Lung (tissue), 12 donors: ENCODE data around the gene FCER1G. TPM values are rescaled to one million over a fixed set of nuclear protein-coding genes. Genes with fewer than 3 reads are reported as not detected.

Experiments
- ATAC-seq: fragments of 200-7000 bp; cut with Tn5 transposase; one replicate; pipeline ENCODE4 v1.9.1; 2020; ENCODE audit warnings: moderate number of reproducible peaks; ENCODE audit not compliant: insufficient read depth, low FRiP score
- DNase-seq, 3 donors: peaks; one replicate each; pipeline ENCODE4 v3.0.0-alpha.2; 2013 to 2017
- H3K27ac ChIP-seq, 2 donors: one replicate each; pipeline ENCODE4 v1.5.1; 2013; ENCODE audit warnings: mild to moderate bottlenecking in 2 of 2, moderate library complexity in 2 of 2, control low read depth in 1 of 2, inconsistent platforms in 1 of 2, low read depth in 1 of 2, low read length in 1 of 2
- H3K27me3 ChIP-seq, 3 donors: one replicate each; pipeline ENCODE4 v1.5.1; 2013; ENCODE audit warnings: low read length in 2 of 3; ENCODE audit not compliant: control insufficient read depth in 3 of 3, insufficient read depth in 3 of 3
- H3K36me3 ChIP-seq, 4 donors: one replicate each; pipeline ENCODE4 v1.5.1; 2013; ENCODE audit warnings: low read length in 4 of 4, mild to moderate bottlenecking in 1 of 4, moderate library complexity in 1 of 4; ENCODE audit not compliant: control insufficient read depth in 4 of 4, insufficient read depth in 4 of 4
- H3K4me1 ChIP-seq, 5 donors: one replicate each; pipeline ENCODE4 v1.5.1; 2013; ENCODE audit warnings: low read length in 5 of 5, mild to moderate bottlenecking in 2 of 5, moderate library complexity in 1 of 5; ENCODE audit not compliant: control insufficient read depth in 5 of 5, insufficient read depth in 5 of 5
- H3K4me3 ChIP-seq: one replicate; pipeline ENCODE4 v1.5.1; 2013; ENCODE audit warnings: mild to moderate bottlenecking, control low read depth, moderate library complexity
- H3K9ac ChIP-seq, 2 donors: one replicate each; pipeline ENCODE4 v1.5.1; 2013; ENCODE audit warnings: low read length in 2 of 2, control low read depth in 1 of 2; ENCODE audit not compliant: insufficient read depth in 1 of 2
- H3K9me3 ChIP-seq, 4 donors: one replicate each; pipeline ENCODE4 v1.5.1; 2013; ENCODE audit warnings: low read length in 3 of 4, mild to moderate bottlenecking in 1 of 4, moderate library complexity in 1 of 4; ENCODE audit not compliant: control insufficient read depth in 4 of 4, insufficient read depth in 3 of 4
- WGBS, 2 donors: extraction: QIAGEN DNeasy Blood & Tissue Kit; methylation state at CpG; one replicate each; pipeline ENCODE4 v1.1.7; 2013; 5-methylcytosine and 5-hydroxymethylcytosine counted together
- polyA plus RNA-seq, 2 donors: library from polyadenylated mRNA; stranded (reverse); fragments of 200-250 nt; gene quantifications; one replicate each; pipeline ENCODE4 v1.2.1, GENCODE V29; 2013
- total RNA-seq, 2 donors: library from RNA; depleted of rRNA in 1 of 2; stranded (reverse); fragments of >200 nt in 1 of 2; gene quantifications; one replicate each; pipeline ENCODE4 v1.2.1, GENCODE V29; 2014 to 2021
- TF ChIP-seq, protein P1 (sequence below): IDR thresholded peaks from 2 replicates; pipeline ENCODE4 v1.5.1; 2012; ENCODE audit warnings: mild to moderate bottlenecking; ENCODE audit errors: control extremely low read depth, extremely low read depth
- donor health status: control.
- donor health status: control.
- donor health status: Bipolar disorder and iron deficiency.
- donor health status: healthy.
- donor health status: DM: yes; HTN: yes; CAD: no.

The FCER1G gene
- total and polyA plus RNA-seq, 4 donors: 41.6 to 1,998 (median 222) TPM

DNA sequence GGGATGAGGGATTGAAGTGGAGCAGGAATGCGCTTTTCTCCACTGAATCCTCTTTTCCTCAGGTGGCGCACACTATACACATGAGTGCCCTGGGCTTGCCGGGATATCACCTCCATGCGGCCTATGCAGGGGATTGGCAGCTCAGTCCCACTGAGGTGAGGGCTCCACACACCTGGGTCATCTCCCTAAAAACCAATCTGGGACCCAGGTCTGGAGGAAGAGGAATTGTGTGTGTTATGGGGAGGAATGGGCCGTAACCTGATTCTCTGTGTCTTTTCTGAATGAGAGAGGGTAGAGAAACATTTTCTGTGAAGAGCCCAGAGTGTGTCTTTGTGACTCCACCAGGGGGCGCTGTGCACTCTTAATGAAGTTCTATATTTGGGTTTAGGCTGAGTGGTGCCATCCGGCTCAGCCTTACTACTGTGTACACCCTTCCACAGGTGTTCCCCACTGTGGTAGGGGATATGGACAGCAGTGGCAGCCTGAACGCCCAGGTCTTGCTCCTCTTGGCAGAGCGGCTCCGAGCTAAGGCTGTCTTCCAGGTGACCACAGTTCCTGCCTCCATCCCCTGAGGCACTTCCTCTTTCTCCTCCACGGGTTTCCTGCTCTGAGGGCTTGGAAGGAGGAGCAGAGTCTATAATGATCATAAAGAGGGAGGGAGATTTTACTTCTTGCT, 12.2 kb downstream of the FCER1G start:
- peak overlapping the region in 1 of 2 donors; percentile 17 for H3K27ac ChIP-seq
- H3K36me3 ChIP-seq: peaks cover 11 to 24% (median 13%) of the 10 kb centered on the region in 4 donors
- DNase-seq (peak; percentile 74 to 79 (median 78)), ATAC-seq (peak; percentile 56)
- no peaks in the 10 kb centered on the region for H3K9me3 ChIP-seq
- H3K27me3 ChIP-seq: no peaks in the 10 kb centered on the region
- TF ChIP-seq, protein P1, sequence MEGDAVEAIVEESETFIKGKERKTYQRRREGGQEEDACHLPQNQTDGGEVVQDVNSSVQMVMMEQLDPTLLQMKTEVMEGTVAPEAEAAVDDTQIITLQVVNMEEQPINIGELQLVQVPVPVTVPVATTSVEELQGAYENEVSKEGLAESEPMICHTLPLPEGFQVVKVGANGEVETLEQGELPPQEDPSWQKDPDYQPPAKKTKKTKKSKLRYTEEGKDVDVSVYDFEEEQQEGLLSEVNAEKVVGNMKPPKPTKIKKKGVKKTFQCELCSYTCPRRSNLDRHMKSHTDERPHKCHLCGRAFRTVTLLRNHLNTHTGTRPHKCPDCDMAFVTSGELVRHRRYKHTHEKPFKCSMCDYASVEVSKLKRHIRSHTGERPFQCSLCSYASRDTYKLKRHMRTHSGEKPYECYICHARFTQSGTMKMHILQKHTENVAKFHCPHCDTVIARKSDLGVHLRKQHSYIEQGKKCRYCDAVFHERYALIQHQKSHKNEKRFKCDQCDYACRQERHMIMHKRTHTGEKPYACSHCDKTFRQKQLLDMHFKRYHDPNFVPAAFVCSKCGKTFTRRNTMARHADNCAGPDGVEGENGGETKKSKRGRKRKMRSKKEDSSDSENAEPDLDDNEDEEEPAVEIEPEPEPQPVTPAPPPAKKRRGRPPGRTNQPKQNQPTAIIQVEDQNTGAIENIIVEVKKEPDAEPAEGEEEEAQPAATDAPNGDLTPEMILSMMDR: peak; percentile 80
- H3K4me3 ChIP-seq: no peak overlapping the region
- H3K9ac ChIP-seq: no peak overlapping the region
- WGBS, 2 donors: 33 to 39% methylated on average over 11 of the region's 11 CpGs
- H3K4me1 ChIP-seq: peaks cover 0 to 18% (median 3%) of the 10 kb centered on the region in 5 donors

DNA sequence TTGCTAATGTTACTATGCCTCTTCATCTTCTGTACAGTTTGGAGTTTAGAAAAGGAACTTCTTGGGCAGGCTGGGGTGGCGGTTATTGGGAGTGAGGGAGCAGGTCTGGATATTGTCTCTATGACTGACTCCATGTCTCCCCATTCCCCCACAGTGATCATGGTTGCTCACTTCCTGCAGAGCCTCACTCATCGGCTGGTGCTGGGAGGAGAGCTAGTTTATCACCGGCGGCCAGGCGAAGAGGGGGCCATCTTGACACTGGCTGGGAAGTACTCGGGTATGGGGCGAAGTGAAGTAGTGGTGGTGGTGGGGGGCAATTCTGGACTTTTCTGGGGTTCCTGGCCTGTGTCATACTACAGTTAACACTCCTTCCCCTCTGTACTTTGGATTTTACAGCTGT, 12.9 kb downstream of the FCER1G start:
- Histone ChIP-seq H3K36me3 (peaks cover 11 to 24% (median 13%) of the 10 kb centered on the region in 4 donors), H3K9me3 (no peaks in the 10 kb centered on the region), H3K27ac (no peak overlapping the region), H3K4me1 (peaks cover 0 to 18% (median 3%) of the 10 kb centered on the region in 5 donors), H3K27me3 (no peaks in the 10 kb centered on the region), H3K9ac (no peak overlapping the region), H3K4me3 (no peak overlapping the region)
- DNase-seq (no peak), ATAC-seq (no peak)
- WGBS, 2 donors: 70 to 85% methylated on average over 7 of the region's 7 CpGs
- TF ChIP-seq, protein P1: no peak

DNA sequence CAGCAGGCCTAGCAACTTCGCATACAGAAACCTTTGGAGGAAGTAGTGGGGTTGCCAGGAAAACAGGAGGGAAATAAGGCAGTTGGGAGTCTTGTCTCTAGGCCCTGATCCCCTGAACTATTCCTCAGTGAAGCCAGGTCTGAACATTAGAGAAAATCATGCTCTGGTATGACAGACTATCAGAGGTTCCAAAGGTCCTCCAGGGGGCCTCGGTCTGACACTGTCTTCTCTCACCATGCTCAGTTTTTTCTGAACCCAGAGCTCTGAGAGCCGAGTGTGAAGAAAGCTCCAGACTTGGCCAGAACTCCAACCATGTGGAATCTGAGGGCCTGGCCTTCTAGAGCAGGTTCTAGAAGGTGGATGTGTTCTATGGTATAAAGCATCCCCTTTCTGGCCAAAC, 14.8 kb downstream of the FCER1G start:
- H3K36me3 ChIP-seq: peaks cover 11 to 24% (median 13%) of the 10 kb centered on the region in 4 donors
- DNase-seq: no peak
- H3K9me3 ChIP-seq: no peaks in the 10 kb centered on the region
- ATAC-seq: no peak
- peaks cover 0 to 18% (median 3%) of the 10 kb centered on the region in 5 donors for H3K4me1 ChIP-seq
- H3K4me3 ChIP-seq: no peak overlapping the region
- H3K27ac ChIP-seq: no peak overlapping the region
- TF ChIP-seq, protein P1: no peak
- H3K27me3 ChIP-seq: peaks cover 0 to 3% (median 0%) of the 10 kb centered on the region in 3 donors
- WGBS, 2 donors: 70 to 78% methylated on average over 3 of the region's 3 CpGs
- no peak overlapping the region for H3K9ac ChIP-seq
